GM12875 (cell line): ENCODE results near the gene IDS.

ENCODE experiments used
- H3K4me3 ChIP-seq: one replicate; pipeline ENCODE4 v1.5.1; 2011; ENCODE audit warnings: low read depth, low read length, control low read depth
- TF ChIP-seq, protein P1 (sequence below): IDR thresholded peaks from 2 replicates; pipeline ENCODE4 v1.5.1; 2011; ENCODE audit warnings: low read depth, mild to moderate bottlenecking, control low read depth, inconsistent platforms, low read length, moderate library complexity, borderline replicate concordance; ENCODE audit not compliant: insufficient read depth

The IDS gene

DNA sequence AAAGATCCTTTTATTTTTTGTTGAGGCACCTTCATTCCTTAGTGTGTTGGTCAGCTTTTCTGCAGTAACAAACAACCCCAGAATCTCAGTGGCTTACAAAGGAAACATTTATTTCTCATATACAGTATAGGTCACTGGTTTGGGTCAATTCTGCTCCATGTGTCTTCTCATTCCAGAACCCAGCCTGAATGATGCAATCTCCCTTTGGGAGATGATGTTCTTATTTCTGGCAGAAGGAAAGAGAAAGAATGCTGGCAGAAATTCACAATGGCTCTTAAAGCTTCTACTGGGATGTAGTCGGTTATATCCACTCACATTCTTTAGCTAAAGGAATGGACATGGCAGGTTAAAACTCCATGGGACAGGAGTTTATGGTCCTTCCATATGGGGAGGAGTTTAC lies 42.3 kb downstream of the IDS start:
- H3K4me3 ChIP-seq: no peak overlapping the region
- TF ChIP-seq, protein P1, sequence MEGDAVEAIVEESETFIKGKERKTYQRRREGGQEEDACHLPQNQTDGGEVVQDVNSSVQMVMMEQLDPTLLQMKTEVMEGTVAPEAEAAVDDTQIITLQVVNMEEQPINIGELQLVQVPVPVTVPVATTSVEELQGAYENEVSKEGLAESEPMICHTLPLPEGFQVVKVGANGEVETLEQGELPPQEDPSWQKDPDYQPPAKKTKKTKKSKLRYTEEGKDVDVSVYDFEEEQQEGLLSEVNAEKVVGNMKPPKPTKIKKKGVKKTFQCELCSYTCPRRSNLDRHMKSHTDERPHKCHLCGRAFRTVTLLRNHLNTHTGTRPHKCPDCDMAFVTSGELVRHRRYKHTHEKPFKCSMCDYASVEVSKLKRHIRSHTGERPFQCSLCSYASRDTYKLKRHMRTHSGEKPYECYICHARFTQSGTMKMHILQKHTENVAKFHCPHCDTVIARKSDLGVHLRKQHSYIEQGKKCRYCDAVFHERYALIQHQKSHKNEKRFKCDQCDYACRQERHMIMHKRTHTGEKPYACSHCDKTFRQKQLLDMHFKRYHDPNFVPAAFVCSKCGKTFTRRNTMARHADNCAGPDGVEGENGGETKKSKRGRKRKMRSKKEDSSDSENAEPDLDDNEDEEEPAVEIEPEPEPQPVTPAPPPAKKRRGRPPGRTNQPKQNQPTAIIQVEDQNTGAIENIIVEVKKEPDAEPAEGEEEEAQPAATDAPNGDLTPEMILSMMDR: no peak

DNA sequence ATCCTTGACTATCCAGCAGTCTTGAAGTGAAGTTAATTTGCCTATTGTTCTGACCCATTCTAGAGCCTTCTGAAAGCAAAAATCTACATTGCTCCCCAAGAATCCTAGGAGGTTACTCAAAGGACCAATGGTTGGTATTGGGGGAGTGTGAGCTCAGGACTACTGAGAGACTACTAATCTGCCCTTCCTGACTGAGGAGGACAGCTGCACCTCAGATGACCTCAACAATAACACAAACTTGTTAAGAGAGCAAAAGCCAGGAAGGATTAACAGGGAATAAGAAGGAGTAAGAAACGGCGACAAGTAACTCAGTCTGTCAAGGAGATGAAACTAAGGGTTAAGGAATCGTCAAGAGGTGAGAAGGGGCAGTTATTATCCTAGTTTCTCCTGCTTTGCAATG lies 43.4 kb downstream of the IDS start:
- H3K4me3 ChIP-seq: no peak overlapping the region
- TF ChIP-seq, protein P1: no peak

DNA sequence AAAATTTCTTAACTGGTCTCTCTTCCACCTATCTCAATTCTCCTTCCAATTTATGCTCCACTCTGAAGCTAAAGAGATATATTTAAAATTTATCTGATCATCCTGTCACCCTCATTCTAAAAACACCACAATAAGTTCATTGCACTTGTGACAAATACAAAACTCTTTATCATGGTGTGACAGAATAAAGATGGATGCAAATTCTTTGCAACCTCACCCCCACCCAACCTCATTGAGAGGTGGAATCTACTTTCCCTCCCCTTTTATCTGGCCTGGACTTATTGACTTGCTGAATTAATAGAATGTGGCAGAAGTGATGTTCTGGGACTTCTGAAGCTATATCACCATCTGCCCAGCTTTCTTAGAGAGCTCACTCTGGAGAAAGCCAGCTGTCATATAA lies 46.5 kb downstream of the IDS start:
- H3K4me3 ChIP-seq: no peak overlapping the region
- TF ChIP-seq, protein P1: no peak

DNA sequence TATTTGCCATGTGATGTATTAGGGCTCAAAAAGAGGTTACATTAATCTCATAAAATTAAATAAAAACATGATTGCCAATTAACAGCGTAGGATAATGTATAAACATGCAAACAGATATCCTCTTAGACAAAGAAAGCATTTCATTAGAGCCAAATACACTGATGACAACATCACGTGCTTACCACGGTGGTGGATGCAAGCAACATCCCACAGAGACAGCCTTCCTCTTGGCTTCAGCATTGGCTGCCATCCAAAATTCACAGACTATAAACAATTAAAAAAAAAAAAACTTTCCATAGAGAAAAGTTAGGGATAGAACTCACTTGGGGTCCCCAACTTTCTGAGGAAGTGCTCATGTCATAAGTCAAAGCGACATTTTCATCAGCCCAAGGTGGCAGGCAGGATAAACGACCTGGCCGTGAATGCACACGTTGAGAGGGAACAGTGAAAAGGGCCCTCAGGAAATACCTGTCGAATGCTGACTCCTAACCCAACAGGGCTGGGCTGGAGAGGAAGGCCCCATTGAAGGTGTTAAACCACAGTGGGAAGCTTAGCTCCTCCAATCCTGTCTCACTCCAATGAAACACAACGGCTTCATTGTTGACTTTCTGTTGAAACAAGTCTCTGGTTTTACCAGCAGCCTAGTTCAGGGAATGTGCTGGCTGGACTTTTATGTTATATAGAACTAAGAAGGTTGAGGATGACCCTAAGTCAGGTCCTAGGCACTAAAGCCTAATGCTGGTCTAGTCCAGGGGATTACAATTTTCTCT lies 48.4 kb downstream of the IDS start:
- TF ChIP-seq, protein P1: no peak
- H3K4me3 ChIP-seq: no peak overlapping the region

DNA sequence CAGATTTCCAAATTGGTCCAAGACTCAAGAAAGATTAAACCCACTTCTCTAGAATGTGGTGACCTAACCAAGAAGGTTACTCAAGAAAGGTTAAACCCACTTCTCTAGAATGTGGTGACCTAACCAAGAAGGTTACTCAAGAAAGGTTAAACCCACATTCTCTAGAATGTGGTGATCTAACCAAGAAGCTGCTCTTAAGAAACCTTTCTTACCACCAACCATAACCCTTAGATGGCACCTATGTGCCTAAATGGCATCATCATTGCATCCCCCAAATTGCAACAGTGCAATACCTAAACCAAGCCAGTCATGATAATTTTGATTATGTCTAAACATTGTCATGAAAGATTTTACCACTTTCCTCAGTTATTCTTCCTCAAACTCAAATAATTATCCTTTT lies 49.2 kb downstream of the IDS start:
- TF ChIP-seq, protein P1: no peak

DNA sequence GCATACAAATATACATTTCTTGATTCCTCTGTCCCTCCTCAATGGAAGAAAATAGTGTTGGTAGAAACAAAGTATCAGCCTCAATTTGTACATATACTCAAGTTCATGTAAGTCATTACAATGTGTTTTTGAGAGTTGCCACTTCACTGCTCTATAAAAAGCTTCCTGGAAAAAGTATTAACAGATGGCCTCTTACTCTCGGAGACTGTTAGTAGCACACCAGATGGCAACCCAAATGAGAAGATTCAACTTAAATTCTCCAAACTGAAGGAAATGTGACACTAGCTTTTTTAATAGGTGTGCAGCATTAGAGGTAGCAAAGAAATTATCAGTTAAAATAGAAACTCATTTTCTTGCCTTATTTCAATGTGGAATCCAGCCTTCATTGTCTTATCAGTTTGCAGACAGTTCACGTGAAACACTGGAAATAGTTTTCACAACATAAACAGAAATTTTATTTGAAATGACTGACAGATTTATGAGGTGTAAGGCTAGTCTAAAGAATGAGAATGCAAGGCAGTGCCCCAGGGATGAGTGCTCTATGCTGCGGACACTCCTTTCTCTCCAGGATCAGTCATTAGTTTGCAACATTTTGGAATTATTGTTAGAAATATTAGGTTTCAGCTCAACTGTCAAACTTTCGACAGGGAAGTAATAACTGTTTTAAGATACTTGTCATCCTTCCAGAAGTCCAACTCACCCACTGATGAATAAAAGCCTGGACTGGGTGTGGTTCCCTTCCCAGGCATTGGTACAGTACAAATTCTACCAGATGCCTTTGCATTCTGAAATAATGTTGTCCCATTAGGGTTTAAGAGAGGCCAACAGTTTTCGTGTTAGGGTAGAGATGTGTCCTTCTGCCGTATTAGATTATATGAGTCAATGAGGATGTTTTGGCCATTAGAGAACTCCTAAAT lies 50.9 kb downstream of the IDS start:
- TF ChIP-seq, protein P1: no peak
- no peak overlapping the region for H3K4me3 ChIP-seq

More for the DNA sequence above, 49.2 kb downstream of the IDS start:
- H3K4me3 ChIP-seq: no peak overlapping the region
